Measurements from ENCODE around the gene CHST12. TPM values are rescaled to one million over a fixed set of nuclear protein-coding genes. Genes with fewer than 3 reads are reported as not detected.

Gene CHST12
- total and polyA plus RNA-seq, 11 donors, result 12.5 to 20.7 (median 14.8) TPM

- TF ChIP-seq POLR2A (IDR thresholded peaks at IDR 0.05), result no peak
- TF ChIP-seq, protein P1, sequence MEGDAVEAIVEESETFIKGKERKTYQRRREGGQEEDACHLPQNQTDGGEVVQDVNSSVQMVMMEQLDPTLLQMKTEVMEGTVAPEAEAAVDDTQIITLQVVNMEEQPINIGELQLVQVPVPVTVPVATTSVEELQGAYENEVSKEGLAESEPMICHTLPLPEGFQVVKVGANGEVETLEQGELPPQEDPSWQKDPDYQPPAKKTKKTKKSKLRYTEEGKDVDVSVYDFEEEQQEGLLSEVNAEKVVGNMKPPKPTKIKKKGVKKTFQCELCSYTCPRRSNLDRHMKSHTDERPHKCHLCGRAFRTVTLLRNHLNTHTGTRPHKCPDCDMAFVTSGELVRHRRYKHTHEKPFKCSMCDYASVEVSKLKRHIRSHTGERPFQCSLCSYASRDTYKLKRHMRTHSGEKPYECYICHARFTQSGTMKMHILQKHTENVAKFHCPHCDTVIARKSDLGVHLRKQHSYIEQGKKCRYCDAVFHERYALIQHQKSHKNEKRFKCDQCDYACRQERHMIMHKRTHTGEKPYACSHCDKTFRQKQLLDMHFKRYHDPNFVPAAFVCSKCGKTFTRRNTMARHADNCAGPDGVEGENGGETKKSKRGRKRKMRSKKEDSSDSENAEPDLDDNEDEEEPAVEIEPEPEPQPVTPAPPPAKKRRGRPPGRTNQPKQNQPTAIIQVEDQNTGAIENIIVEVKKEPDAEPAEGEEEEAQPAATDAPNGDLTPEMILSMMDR (IDR thresholded peaks at IDR 0.05), result no peak
- peak in 2 of 4 donors; percentile 27 to 31 for ATAC-seq
- no peaks in the 10 kb centered on the region for H3K27me3 ChIP-seq
- intact Hi-C loops (cut with DNase I), result no loop called here
- peaks cover 0 to 48% (median 34%) of the 10 kb centered on the region in 9 donors for H3K36me3 ChIP-seq
- 57 to 85% (median 70%) methylated on average over 5 of the region's 5 CpGs for WGBS, 4 donors
- DNase-seq, result no peak
- H3K27ac ChIP-seq, result no peak overlapping the region
- H3K9me3 ChIP-seq, result peaks cover 0 to 14% (median 6%) of the 10 kb centered on the region in 12 donors
- no peak overlapping the region for H3K4me3 ChIP-seq
- H3K4me1 ChIP-seq, result peaks cover 0 to 25% (median 10%) of the 10 kb centered on the region in 12 donors
Measured at GRCh38 chr7:2435146-2435545, 31.7 kb downstream of the CHST12 start.

DNA sequence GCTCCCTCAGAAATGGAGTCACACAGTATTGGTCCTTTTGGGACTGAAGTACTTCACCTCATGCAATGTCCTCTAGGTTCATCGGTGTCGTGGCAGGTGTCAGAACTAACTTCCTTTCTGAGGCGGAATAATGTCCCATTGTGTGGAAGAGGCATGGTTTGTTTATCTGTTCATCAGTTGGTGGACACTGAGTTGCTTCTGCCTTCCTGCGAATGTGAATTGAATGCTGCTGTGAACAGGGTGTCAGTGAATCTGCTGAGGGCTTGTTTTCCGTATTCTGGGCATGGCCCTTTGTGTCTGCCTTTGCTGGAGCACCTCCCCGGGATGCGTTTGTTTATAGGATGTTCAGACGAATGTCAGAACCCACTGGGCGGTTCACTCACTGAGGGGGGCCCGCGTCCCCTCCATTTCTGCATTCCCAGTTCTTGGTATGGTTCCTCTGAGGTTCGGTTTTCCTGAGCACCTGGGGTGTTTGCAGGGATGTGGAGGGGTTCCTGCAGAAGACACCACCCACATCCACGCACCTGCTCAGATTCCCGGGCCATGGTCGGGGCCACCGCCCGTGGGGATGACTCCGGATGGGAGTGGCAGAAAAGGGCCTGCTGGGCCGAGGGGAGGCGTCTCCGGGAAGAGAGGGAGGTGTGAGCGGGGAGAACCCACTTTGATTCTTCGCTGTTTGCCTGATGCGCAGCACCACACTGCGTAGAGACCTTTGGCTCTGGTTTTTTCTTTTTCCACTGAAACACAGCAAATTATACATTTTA lies 33.1 kb downstream of the CHST12 start:
- H3K4me1 ChIP-seq, result peaks cover 0 to 25% (median 10%) of the 10 kb centered on the region in 12 donors
- WGBS, 4 donors, result 85 to 90% (median 86%) methylated on average over 18 to 25 of the region's 25 CpGs
- H3K27ac ChIP-seq, result no peak overlapping the region
- intact Hi-C loops (cut with DNase I), result no loop called here
- no peaks in the 10 kb centered on the region for H3K27me3 ChIP-seq
- H3K4me3 ChIP-seq, result no peak overlapping the region
- ATAC-seq (no peak), DNase-seq (no peak)
- peaks cover 0 to 47% (median 34%) of the 10 kb centered on the region in 9 donors for H3K36me3 ChIP-seq
- H3K9me3 ChIP-seq, result peaks cover 0 to 2% (median 0%) of the 10 kb centered on the region in 12 donors
- TF ChIP-seq, protein P1 (IDR thresholded peaks at IDR 0.05), result no peak
- TF ChIP-seq POLR2A (IDR thresholded peaks at IDR 0.05), result no peak

GRCh38 chr7:2437136-2437535 lies 33.7 kb downstream of the CHST12 start:
- no peak for ATAC-seq
- Histone ChIP-seq H3K27me3 (no peaks in the 10 kb centered on the region), H3K27ac (no peak overlapping the region), H3K9me3 (no peaks in the 10 kb centered on the region), H3K36me3 (peaks cover 0 to 47% (median 34%) of the 10 kb centered on the region in 9 donors), H3K4me3 (no peak overlapping the region), H3K4me1 (peaks cover 0 to 25% (median 10%) of the 10 kb centered on the region in 12 donors)
- intact Hi-C loops (cut with DNase I), result no loop called here
- DNase-seq, result no peak
- WGBS, 4 donors, result 94 to 97% (median 96%) methylated on average over 9 of the region's 9 CpGs
- TF ChIP-seq, protein P1 (IDR thresholded peaks at IDR 0.05), result no peak
- no peak for TF ChIP-seq POLR2A (IDR thresholded peaks at IDR 0.05)

DNA sequence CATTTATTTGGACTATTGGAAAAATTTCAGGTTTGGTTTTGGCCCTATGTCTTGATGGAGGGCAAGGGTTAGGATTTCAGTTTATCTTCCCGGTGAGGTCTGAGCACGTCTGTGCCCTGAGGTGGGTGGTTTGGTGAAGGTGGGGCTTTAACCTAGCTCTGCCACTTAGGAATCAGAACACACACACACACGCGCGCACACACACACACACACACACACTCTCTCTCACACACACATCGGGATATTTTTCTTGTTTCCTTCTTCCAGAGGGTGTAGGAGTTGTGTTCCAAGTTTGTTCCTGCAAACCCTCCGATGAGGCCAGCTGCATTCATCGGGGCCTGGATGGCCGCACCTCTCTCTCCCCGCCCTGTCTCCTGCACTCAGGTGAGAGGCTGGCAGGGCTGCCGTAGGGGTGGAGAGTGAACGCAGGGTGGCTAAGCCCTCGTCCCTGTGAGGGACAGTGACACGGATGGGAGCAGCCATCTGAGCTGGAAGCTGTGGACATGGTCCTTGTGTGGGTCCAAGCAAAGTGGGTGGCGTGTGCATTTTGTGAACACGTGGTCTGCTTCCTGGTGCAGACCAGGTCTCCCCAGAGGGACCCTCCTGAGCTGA lies 34.2 kb downstream of the CHST12 start:
- intact Hi-C loops (cut with DNase I), result no loop called here
- Histone ChIP-seq H3K4me3 (no peak overlapping the region), H3K27me3 (no peaks in the 10 kb centered on the region), H3K9me3 (no peaks in the 10 kb centered on the region), H3K4me1 (peaks cover 0 to 25% (median 10%) of the 10 kb centered on the region in 12 donors), H3K27ac (peak overlapping the region in 2 of 12 donors; percentile 5 to 46), H3K36me3 (peaks cover 0 to 42% (median 34%) of the 10 kb centered on the region in 9 donors)
- WGBS, 4 donors, result 75 to 90% (median 85%) methylated on average over 16 of the region's 16 CpGs
- no peak for ATAC-seq
- no peak for TF ChIP-seq POLR2A (IDR thresholded peaks at IDR 0.05)
- TF ChIP-seq, protein P1 (IDR thresholded peaks at IDR 0.05), result no peak
- no peak for DNase-seq
